Gastroesophageal sphincter (tissue), 4 donors: Measurements from ENCODE around the gene CLPTM1L. TPM values are rescaled to one million over a fixed set of nuclear protein-coding genes. Genes with fewer than 3 reads are reported as not detected.

ENCODE experiments used
- ATAC-seq: fragments of 150-250 bp; one replicate; pipeline ENCODE4 v1.9.1; 2016; ENCODE audit warnings: mild to moderate bottlenecking, moderate library complexity
- H3K27ac ChIP-seq, 4 donors: fragments of 200-600 bp; sonication (generic) in 3 of 4; 1 replicate in 3 of 4; 2 replicates in 1 of 4; pipeline ENCODE4 v1.5.1; 2016 to 2019
- H3K27me3 ChIP-seq: fragments of 200-600 bp; sonication (generic); one replicate; pipeline ENCODE4 v1.5.1; 2019
- H3K36me3 ChIP-seq, 2 donors: fragments of 200-600 bp; sonication (generic); one replicate each; pipeline ENCODE4 v1.5.1; 2019; ENCODE audit warnings: control low read depth in 1 of 2
- H3K4me1 ChIP-seq, 3 donors: fragments of 200-600 bp; sonication (generic); 1 replicate in 2 of 3; 2 replicates in 1 of 3; pipeline ENCODE4 v1.5.1; 2016 to 2019; ENCODE audit warnings: control low read depth in 2 of 3
- H3K4me3 ChIP-seq, 2 donors: fragments of 200-600 bp; sonication (generic); one replicate each; pipeline ENCODE4 v1.5.1; 2019; ENCODE audit warnings: mild to moderate bottlenecking in 1 of 2, moderate library complexity in 1 of 2
- H3K9me3 ChIP-seq, 3 donors: fragments of 200-600 bp; sonication (generic); one replicate each; pipeline ENCODE4 v1.5.1; 2017 to 2019; ENCODE audit warnings: control low read depth in 2 of 3
- EP300 ChIP-seq: sonication (generic); formaldehyde crosslinking; IDR thresholded peaks from one replicate; pipeline ENCODE4 v1.6.1; 2017; ENCODE audit warnings: antibody characterized with exemption, mild to moderate bottlenecking
- POLR2A ChIP-seq, 2 donors: fragments of 450-650 bp; IDR thresholded peaks; one replicate each; pipeline ENCODE4 v1.6.1; 2017; ENCODE audit warnings: antibody characterized with exemption in 2 of 2, mild to moderate bottlenecking in 2 of 2, moderate library complexity in 1 of 2
- POLR2AphosphoS5 ChIP-seq: sonication (generic); formaldehyde crosslinking; IDR thresholded peaks from one replicate; pipeline ENCODE4 v1.6.1; 2017; ENCODE audit warnings: antibody characterized with exemption
- WGBS, 2 donors: methylation state at CpG; one replicate each; pipeline ENCODE4 v1.1.5; 2018; ENCODE audit warnings: low coverage in 1 of 2; 5-methylcytosine and 5-hydroxymethylcytosine counted together
- total RNA-seq, 4 donors: library from RNA; depleted of rRNA; stranded (reverse); fragments of >200 nt; gene quantifications; one replicate each; pipeline ENCODE4 v1.1.0, GENCODE V29; 2016
- TF ChIP-seq, protein P1 (sequence below), 4 experiments: fragments of 200-600 bp in 2 of 4; fragments of 450-650 bp in 2 of 4; sonication (generic) in 1 of 4; IDR thresholded peaks; one replicate each; pipeline ENCODE4 v1.5.1; 2017 to 2019; ENCODE audit warnings: antibody characterized with exemption in 4 of 4, mild to moderate bottlenecking in 2 of 4, moderate library complexity in 2 of 4

The CLPTM1L gene
- total RNA-seq, 4 donors from 2014 or later = 83.9 to 131 (median 92.2) TPM

DNA sequence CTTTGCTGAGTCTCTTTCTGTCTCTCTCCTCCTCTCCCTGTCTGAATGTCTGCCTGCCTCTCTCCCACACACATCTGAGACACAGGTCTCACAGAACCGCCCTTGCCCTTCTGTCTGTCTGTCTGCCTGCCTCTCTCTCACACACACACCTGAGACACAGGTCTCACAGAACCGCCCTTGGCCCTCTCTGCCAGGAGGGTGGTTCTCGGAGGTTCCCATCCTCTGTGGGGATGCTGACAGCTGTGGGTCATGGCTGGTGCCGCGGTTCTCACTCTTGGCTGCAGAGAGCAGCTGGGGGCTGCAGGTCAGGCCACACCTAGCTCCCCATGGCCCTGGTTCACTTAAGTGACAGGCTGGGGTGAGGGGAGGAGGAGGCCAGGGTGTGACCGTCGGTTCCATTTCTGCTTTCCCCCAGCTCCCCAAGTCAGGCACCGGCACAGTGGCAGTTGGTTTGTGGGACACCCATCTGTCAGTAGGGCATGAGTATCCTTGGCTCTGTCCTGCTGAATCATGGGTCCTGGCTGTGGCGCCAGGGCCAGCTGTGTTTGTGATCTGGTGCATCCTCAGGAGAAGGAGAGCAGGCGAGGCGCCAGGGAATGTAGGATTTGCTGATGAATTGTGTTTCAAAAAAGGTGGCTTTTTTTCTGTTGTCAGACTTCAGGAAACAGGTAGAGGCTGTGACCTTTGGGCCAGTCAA is 42.3 kb upstream of the CLPTM1L start:
- Histone ChIP-seq H3K36me3 (no peaks in the 10 kb centered on the region), H3K4me1 (peaks cover 0 to 21% (median 5%) of the 10 kb centered on the region in 3 donors), H3K9me3 (no peaks in the 10 kb centered on the region), H3K27ac (no peak overlapping the region), H3K27me3 (peaks cover 68% of the 10 kb centered on the region), H3K4me3 (no peak overlapping the region)
- WGBS, 2 donors = 71 to 80% methylated on average over 1 to 3 of the region's 11 CpGs
- ATAC-seq = no peak
- TF ChIP-seq, protein P1, sequence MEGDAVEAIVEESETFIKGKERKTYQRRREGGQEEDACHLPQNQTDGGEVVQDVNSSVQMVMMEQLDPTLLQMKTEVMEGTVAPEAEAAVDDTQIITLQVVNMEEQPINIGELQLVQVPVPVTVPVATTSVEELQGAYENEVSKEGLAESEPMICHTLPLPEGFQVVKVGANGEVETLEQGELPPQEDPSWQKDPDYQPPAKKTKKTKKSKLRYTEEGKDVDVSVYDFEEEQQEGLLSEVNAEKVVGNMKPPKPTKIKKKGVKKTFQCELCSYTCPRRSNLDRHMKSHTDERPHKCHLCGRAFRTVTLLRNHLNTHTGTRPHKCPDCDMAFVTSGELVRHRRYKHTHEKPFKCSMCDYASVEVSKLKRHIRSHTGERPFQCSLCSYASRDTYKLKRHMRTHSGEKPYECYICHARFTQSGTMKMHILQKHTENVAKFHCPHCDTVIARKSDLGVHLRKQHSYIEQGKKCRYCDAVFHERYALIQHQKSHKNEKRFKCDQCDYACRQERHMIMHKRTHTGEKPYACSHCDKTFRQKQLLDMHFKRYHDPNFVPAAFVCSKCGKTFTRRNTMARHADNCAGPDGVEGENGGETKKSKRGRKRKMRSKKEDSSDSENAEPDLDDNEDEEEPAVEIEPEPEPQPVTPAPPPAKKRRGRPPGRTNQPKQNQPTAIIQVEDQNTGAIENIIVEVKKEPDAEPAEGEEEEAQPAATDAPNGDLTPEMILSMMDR (IDR thresholded peaks at IDR 0.05) = no peak
- no peak for TF ChIP-seq POLR2A (IDR thresholded peaks at IDR 0.05)
- no peak for TF ChIP-seq EP300
- no peak for TF ChIP-seq POLR2AphosphoS5

DNA sequence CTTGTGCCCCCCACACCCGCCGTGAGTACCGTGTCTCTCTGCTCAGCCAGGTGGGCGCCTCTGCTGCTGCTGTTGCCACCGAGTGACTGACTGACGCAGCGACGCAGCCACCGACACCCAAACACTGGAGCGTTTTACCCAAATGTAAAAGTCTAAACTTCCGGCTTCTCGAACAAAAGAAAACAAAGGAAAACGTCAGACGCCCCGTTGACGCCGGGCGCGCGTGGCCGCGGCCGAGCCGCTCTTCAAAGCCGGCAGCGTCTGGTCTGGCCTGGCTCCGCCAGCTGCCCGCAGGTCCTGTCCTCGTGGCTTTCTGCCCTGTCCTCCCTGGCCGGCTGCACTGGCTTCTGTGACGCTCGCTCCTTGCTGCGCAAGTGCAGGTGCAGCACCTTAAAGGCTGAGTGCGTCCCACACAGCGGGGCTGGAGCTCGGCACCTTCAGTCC is 41.4 kb upstream of the CLPTM1L start:
- peak overlapping the region in 3 of 4 donors; percentile 66 to 77 (median 66) for H3K27ac ChIP-seq

DNA sequence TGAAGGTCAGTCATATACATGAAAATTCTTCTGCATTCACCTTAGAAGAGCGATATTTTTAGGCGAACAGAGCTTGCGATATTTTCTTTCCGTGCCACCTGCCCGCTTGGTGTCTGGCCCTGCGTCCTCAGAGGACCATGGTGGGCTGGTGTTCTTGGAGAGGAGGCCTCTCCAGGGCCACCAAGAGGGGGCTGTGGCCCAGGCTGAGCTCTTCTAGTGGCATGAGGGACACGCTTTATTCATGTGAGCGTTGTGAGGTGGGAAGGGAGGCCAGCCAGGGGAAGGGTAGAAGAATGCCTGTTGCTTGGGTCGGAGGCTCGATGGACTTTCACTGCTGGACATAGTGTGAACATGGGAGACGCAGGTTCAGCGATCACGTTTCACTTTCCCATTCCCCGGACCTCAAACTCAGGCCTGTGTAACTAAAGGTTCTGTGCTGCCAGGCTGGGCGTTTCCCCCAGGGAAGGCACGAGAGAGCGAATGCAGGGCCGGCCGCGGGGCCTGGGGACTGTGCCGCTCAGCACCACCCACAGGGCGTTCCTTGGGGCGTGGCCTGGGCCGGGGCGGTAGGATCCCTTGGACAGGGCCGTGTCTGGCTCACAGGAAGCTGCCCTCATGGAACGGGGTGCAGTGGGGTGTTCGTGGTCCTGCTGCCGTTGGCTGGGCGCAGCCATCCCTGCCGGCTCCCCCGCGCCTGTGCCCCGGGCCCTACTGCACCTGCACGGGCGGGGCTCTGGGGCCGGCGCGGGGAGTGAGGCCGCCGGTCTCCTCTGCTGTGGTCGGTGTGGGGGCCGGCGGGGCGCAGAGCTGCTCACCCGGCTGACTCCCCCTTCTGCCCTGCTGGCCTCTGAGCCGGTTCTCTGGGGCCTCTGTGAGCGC is 40.7 kb upstream of the CLPTM1L start:
- H3K9me3 ChIP-seq = no peaks in the 10 kb centered on the region
- H3K4me3 ChIP-seq = peak overlapping the region; percentile 47 to 75
- TF ChIP-seq POLR2AphosphoS5 = no peak
- TF ChIP-seq POLR2A (IDR thresholded peaks at IDR 0.05) = peak in 1 of 2 donors; percentile 61
- peaks cover 68% of the 10 kb centered on the region for H3K27me3 ChIP-seq
- peaks cover 0 to 25% (median 5%) of the 10 kb centered on the region in 3 donors for H3K4me1 ChIP-seq
- WGBS, 2 donors = 92 to 95% methylated on average over 2 to 6 of the region's 48 CpGs
- ATAC-seq = peak; percentile 90
- H3K27ac ChIP-seq = peak overlapping the region in 3 of 4 donors; percentile 66 to 77 (median 66)
- no peaks in the 10 kb centered on the region for H3K36me3 ChIP-seq

More for the DNA sequence above, 41.4 kb upstream of the CLPTM1L start:
- Histone ChIP-seq H3K4me1 (peaks cover 0 to 21% (median 5%) of the 10 kb centered on the region in 3 donors), H3K27me3 (peaks cover 68% of the 10 kb centered on the region), H3K4me3 (peak overlapping the region; percentile 47 to 75), H3K36me3 (no peaks in the 10 kb centered on the region), H3K9me3 (no peaks in the 10 kb centered on the region)
- 0% methylated on average over 4 of the region's 36 CpGs; no CpG with 5 or more reads in 1 of the 2 donors for WGBS, 2 donors
- ATAC-seq = peak; percentile 54
- TF ChIP-seq POLR2AphosphoS5 = no peak
- no peak for TF ChIP-seq EP300
- no peak for TF ChIP-seq POLR2A (IDR thresholded peaks at IDR 0.05)
- TF ChIP-seq, protein P1 (IDR thresholded peaks at IDR 0.05) = no peak

DNA sequence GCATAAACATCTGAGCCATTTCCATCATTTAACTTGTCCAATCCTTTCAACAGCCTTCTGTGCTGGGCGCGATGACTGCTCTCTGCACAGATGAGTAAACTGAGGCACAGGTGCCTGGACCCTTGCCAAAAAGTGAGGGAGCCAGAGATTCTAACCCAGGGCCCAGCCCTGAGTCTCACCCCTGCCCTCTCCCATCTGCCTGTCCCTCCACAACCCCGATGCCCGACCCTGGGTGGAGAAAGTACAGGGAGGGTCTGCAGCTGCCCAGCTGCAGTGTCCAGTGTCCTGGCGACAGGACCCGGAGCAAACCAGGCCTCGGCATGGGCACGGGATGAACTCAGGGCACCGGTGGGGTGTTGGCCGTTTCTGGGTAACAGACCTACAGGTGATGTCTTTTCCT is 39.6 kb upstream of the CLPTM1L start:
- no peak overlapping the region for H3K27ac ChIP-seq
- H3K27me3 ChIP-seq = peaks cover 68% of the 10 kb centered on the region
- peaks cover 0 to 32% (median 5%) of the 10 kb centered on the region in 3 donors for H3K4me1 ChIP-seq
- 74 to 88% methylated on average over 5 of the region's 10 CpGs for WGBS, 2 donors
- no peaks in the 10 kb centered on the region for H3K36me3 ChIP-seq
- no peak for ATAC-seq
- TF ChIP-seq POLR2A (IDR thresholded peaks at IDR 0.05) (no peak), POLR2AphosphoS5 (no peak), EP300 (no peak)
- TF ChIP-seq, protein P1 (IDR thresholded peaks at IDR 0.05) = no peak
- H3K9me3 ChIP-seq = no peaks in the 10 kb centered on the region
- no peak overlapping the region for H3K4me3 ChIP-seq

DNA sequence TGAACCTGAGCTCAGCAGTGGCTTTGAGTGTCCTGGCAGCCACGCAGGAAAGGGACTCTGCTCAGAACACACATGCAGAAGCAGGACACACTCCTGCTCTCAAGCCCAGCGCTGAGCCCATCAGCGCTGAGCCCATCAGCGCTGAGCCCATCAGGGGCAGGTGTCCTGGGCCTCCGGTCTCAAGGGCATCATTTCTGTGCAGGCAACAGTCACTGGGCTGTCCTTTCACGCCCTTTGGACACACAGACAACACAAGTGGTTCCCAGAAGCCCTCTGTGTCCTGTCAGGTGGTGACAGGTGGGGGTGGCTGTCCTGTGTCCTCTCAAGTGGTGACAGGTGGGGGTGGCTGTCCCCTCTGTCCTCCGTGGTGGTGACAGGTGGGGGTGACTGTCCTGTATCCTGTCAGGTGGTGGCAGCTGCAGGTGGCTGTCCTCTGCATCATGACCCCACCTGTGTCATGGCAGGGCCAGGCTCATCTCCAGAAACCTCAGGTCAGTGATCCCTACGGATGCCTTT is 39.0 kb upstream of the CLPTM1L start:
- H3K4me1 ChIP-seq = peaks cover 0 to 32% (median 5%) of the 10 kb centered on the region in 3 donors
- no peaks in the 10 kb centered on the region for H3K9me3 ChIP-seq
- whole genome bisulfite sequencing, 2 donors = 71% methylated on average over 4 of the region's 8 CpGs; no CpG with 5 or more reads in 1 of the 2 donors
- no peak overlapping the region for H3K4me3 ChIP-seq
- no peak for ATAC-seq
- H3K27me3 ChIP-seq = peaks cover 68% of the 10 kb centered on the region
- no peak overlapping the region for H3K27ac ChIP-seq
- no peak for TF ChIP-seq POLR2AphosphoS5
- TF ChIP-seq POLR2A (IDR thresholded peaks at IDR 0.05) = no peak
- TF ChIP-seq EP300 = no peak
- TF ChIP-seq, protein P1 (IDR thresholded peaks at IDR 0.05) = no peak
- no peaks in the 10 kb centered on the region for H3K36me3 ChIP-seq
